ENCODE data around the gene PYROXD2.
A peak's percentile ranks its signal among the peaks of the same experiment; 100 is the strongest.

PYROXD2 gene

GRCh38 chr10:98414578-98414931 is 427 bp downstream of the PYROXD2 start:
- DNase-seq: no peak

GRCh38 chr10:98411768-98412167 is 3.2 kb downstream of the PYROXD2 start:
- DNase-seq: no peak

DNA sequence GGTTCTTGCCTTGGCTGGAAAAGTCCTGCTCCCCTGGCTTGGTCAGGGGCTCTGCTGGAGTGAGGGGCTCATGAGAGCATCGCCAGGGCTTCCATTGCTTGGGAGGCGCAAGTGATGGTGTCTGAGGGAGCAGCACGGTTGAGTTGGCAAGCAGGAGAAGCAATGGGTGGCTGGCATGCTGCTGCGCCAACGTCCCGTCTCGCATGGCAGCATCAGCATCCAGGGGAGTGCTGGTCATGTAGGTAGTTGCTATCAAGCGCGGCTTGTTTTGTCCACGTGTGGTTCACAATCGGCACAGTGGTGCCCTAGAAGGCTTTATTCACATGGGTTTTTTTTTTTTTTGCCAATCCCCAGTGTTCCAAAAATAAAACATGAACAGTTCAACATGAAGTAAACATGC is 3.8 kb downstream of the PYROXD2 start:
- no peak for DNase-seq

GRCh38 chr10:98410759-98411158 is 4.2 kb downstream of the PYROXD2 start:
- no peak for DNase-seq

DNA sequence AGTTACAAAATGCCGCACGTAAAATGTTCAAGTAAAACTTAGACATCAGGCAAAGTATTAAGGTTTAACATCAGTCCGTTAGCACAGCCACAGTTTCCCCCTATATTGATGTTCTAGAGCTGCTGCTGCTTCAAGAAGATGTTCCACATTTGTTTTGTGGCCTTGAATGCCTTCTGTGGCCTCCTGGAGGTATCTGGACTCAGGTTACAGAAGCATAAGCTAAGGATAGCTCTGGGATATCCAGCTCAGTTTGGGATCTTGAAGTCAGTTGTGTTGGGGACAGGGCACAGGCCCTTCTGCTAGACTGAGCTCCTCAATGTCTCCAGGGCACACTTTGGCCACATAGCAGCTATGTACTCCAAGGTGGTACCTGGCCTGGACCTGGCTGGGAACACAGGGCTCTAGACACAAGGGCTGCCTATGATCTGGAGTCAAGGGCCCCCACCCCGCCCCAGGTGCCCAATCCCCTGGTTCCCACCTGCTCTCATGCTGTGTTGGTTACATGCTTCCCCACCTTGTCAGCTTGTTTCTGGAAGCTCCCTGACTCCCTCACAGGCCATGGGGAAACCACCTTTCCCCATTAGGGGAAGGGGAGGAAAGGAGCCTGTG is 4.7 kb downstream of the PYROXD2 start:
- no peak for DNase-seq

DNA sequence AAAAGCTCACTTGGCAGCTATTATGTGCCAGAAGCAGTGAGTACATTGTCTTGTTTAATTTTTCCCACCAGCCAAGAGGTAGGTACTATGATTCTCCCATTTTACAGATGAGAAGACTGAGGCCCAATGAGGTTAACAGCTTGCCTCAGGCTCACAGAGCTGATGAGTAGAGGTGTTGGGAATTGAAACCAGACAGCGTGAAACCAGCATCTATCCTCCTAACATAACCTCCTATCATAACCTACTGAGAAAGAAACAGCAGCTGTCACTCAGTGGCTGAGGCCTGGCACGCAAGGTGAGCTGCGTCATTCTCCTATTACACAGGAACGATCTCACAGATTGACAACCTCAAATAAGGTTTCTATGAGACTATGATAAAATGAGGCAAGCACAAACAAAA is 6.2 kb downstream of the PYROXD2 start:
- no peak for DNase-seq

- DNase-seq: no peak
Measured at GRCh38 chr10:98407744-98408241, 7.2 kb downstream of the PYROXD2 start.

DNA sequence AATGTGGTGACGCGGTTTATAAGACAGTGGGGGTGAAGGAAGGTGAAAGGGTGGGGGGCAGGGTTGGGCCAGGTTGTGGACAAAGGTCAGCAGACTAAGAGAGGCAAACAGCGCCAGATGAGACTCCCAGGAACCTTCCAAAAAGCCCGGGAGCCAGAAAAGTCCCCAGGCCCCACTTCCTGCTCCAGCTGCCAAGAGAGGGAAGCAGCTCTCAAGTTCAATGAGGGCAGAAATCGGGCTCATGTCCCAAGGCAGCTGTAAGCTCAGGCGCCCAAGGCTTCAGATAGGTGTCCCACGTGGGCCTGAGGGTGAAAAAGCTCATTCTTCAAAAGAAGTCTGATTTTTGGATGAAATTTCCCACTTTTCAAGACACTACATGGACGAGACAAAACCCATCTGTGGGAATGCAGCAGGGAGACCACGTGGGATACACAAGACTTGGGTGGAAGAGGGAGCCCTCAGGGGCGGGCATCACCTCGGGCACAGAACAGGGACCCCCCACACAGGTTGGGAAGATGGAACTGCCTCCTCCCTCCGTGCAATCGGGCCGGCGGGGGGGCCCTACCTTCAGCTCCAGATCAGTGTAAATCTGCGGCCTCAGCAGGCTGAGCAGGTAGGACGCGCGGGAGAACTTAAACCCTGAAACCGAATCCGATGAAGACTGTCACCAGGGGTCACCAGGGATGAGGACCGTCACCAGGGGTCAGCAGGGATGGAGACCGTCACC is 7.8 kb downstream of the PYROXD2 start:
- no peak for DNase-seq

GRCh38 chr10:98405422-98405821 is 9.6 kb downstream of the PYROXD2 start:
- no peak for DNase-seq

- peak in 1 of 2 donors; percentile 10 for DNase-seq
Measured at GRCh38 chr10:98404571-98405359, 10.2 kb downstream of the PYROXD2 start.

- DNase-seq: no peak
Measured at GRCh38 chr10:98403812-98404504, 11.0 kb downstream of the PYROXD2 start.

DNA sequence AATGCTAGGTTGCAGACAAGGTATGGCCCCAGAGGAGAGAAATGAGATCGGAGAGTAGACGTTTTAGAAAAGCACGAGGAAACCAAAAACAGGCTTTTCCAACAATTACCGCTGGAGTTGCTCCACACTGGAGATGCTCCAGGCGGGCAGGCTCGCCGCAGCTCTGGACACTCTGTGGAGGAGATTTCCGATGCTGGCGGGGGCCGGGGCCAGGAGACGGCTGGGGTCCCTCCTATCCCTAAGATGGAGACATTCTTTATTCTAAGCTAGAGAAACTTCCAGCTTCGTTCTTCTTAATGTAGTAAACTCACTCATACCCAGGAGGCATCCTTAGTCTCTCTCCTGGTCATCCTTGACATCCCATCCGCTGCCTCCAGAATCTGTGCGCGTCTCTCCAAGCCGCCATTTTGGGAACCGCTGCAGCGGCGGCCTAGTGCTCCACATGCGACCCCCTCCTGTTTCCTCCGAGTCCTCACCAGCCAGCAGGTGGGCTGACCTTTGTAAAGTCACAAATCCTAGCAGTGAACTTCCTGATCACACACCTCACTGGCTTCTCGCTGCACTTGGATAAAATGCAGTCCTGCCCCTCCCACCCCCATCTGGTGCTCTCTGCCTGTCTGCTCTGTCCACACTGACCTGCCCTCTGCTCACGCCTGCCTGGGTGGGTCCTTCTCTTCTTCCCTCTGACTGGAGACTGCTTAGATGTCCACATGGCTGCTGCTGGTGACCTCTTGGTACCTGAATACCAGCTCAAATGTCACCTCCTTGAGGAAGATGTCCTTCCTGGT is 11.9 kb downstream of the PYROXD2 start:
- no peak for DNase-seq

GRCh38 chr10:98402478-98402877 is 12.5 kb downstream of the PYROXD2 start:
- no peak for DNase-seq

- no peak for DNase-seq
Measured at GRCh38 chr10:98400482-98400881, 14.5 kb downstream of the PYROXD2 start.

GRCh38 chr10:98399784-98400183 is 15.2 kb downstream of the PYROXD2 start:
- no peak for DNase-seq

DNA sequence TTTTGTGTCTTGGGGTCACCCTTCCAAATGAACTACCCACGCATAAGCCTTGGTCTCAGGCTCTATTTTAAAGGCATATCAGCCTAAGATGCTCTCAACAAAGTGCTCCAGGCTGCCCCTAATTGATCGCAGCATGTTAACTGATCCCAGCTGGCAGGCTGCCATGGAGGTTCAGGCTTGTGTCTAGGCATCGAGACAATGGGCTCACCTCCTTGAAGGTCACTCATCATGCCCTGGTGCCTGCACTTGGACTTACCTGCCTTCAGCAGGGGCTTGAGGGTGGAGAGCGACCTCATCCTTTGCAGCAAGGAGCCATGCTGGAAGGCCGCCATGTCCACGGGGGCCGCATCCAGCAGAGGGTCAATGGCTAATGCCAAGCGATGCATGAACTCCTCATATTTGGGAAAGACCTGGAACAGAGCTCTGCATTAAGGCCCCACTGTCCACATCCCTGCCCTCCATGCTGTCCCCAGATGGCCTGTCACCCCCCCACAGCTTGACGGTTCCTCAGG is 17.8 kb downstream of the PYROXD2 start:
- no peak for DNase-seq

GRCh38 chr10:98396096-98397063 is 18.6 kb downstream of the PYROXD2 start:
- DNase-seq: no peak

GRCh38 chr10:98394851-98395440 is 20.0 kb downstream of the PYROXD2 start:
- no peak for DNase-seq

- no peak for DNase-seq
Measured at GRCh38 chr10:98391578-98391991, 23.4 kb downstream of the PYROXD2 start.

- DNase-seq: no peak
Measured at GRCh38 chr10:98391065-98391464, 23.9 kb downstream of the PYROXD2 start.
